Effector CD8-positive, alpha-beta T cell (primary cell): ENCODE measurements around the gene ITGA8.
"Not testable (repeated sequence)": the region's sequence is repeated elsewhere in the genome, so short reads cannot be mapped to it uniquely, and the experiment has no call there.

Source experiments
- DNase-seq: peaks from one replicate; lab custom pipeline; 2025; lab: John Stamatoyannopoulos, UW
- total RNA-seq, 4 experiments: gene quantifications; one replicate each; lab custom pipeline; 2026; lab: John Stamatoyannopoulos, UW

Gene ITGA8
- total RNA-seq: 0 to 0.72 (median 0.04) reads per million in 4 experiments

GRCh38 chr10:15719899-15720634 is at the start of gene ITGA8:
ITGA8 (minus strand) TSS chr10:15719922; CDS start chr10:15719771, 151 bp downstream.
- no peak for DNase-seq

DNA sequence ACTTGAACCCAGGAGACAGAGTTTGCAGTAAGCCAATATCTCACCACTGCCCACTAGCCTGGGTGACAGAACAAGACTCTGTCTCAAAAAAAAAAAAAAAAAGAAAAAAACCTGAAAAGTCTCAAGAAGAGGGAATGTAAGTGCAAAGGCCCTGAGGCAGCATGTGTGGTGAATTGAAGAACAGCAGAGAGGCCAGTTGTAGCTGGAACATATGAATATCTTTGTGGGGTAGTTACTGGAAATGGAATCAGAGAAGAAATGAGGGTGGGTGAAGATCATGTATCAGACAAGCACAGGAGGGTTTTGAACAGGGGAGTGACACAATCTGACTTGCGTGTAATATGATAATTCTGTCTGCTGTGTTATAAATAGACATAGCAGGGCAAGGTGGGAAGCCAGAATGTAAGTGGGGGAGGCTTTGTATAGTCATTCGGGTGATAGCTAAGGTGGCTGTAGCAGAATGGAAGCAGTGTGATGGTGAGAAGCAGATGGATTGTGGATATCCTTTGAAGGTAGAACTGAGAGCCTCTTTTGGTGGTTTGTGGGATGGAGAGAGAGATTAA is 45.3 kb upstream of the ITGA8 start:
- DNase-seq: no peak

GRCh38 chr10:15763006-15763405 is 43.3 kb upstream of the ITGA8 start:
- no peak for DNase-seq

DNA sequence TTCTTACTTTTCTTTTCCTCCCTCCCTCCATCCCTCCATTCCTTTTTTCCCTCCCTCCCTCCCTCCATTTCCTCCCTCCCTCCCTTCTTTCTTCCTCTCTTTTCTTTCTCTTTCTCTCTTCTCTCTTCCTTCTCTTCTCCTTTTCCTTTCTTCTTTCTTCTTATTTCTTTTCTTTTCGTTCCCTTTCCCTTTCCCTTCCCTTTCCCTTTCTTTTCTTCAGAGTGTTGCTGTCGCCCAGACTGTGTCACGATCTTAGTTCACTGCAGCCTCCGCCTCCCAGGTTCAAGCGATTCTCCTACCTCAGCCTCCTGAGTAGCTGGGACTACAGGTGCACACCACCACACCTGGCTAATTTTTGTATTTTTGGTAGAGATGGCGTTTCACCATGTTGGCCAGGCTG is 42.5 kb upstream of the ITGA8 start:
- not testable (repeated sequence) for DNase-seq

GRCh38 chr10:15761224-15761623 is 41.5 kb upstream of the ITGA8 start:
- not testable (repeated sequence) for DNase-seq

DNA sequence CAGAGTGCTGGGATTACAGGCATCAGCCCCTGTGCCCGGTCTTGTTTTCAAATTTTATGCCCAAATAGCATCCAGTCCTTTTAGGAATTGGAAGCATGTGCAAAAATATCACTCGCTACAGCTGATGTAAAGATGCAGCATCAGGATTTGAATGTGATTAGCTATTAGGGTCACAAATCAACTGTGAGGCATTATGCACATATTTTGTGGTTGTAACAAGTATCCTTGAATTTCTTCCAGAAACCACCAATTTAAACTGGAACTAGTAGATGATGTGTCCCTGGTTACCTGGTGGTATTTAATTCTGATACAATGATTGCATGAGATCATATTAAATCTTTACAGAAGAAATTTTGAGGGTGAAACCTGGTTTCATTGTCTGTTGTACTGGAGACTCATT is 41.0 kb upstream of the ITGA8 start:
- no peak for DNase-seq

GRCh38 chr10:15759265-15759664 is 39.5 kb upstream of the ITGA8 start:
- DNase-seq: no peak

DNA sequence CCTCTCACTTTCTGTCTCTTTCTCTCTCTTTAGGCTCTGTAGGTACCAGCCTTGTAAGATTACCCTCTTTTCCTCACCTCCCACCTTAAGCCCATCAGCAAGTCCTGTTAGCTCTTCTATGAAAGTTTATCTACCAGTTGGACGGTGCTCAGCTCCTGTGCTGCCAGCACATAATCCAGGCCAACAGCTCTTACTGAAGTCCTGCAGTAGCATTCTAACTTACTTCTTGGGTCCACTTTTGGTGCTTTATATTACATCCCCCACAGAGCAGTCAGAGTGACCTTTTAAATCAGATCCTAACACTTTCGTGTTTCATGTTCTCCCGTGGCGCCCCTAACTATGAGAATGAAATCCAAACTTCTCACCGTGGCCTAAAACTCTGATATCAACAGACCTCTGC is 38.9 kb upstream of the ITGA8 start:
- no peak for DNase-seq

DNA sequence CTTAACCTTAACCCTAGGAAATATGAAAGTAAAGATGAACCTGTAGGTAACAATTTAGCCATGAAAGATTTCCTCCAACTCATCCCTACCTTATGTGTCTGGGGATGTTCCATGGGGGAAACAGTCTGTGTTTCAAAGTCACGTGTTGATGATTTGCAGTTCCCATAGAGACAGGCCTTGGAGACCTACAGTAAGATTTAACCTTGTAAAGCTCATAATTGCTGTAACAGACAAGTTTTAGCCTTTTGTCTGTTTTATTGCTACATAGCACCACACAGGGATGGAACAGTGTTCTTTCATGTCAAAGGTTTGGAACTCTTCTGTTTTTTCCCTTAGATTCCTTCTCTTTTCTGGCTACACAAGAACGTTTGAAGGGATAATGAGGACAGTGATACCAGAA is 35.2 kb upstream of the ITGA8 start:
- no peak for DNase-seq

DNA sequence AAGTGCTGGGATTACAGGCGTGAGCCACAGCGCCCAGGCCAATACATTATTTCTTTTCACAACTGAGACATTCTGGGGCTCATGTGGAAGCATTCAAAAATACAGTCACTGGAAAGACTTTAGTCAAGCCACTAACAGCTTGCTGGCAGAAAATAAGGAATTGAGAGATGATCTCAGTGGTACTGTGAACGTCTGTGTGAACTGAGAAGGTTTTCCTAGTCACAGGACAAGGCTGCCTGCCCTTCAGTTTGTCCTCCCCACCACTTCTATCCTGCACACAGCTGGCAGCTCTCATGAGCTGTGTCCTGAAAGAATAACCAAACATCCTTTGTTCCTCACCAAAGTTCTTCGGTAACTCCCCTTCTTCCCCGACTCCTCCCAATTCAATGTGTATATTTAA is 31.3 kb upstream of the ITGA8 start:
- no peak for DNase-seq

- DNase-seq: no peak
These were observed 28.4 kb upstream of the ITGA8 start for GRCh38 chr10:15748126-15748525.

- no peak for DNase-seq
These were observed 27.9 kb upstream of the ITGA8 start for GRCh38 chr10:15747632-15748031.

DNA sequence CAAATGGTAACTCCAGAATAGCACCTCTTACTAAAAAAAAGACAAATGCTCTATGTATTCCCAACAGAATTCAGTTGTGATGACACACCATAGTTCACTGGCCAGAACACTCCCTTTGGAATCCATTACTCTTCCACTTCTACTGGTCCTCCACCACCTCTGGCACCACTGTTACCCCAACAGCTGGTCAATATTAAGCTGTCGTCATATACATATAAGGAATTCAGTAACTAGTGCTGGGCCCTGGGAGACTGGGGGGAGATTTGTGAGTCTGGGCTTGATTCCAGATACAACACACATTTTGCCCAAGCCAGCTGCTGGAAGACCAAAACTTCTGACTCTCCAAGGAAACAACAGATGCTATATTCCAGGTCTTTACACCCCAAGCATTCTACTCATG is 26.0 kb upstream of the ITGA8 start:
- no peak for DNase-seq

GRCh38 chr10:15744217-15744865 is 24.6 kb upstream of the ITGA8 start:
- no peak for DNase-seq

DNA sequence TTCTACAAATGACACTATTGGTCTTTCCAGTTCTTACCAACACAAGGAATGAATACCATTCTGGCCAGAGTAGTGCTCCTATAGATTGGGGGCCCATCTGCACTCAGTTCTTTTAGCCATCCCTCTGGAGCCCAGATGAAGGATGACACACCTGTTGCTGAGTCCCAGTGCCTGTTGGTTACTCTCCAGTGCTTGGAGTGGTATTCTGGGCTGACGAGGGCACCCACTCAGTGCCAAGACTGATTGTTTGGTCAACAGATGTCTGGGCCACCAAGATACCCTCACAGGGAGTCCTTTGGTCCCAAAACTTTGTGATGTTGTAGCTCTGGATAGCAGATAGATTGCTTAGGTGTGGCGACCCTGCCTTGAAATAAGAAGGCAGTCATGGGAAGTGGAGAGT is 23.7 kb upstream of the ITGA8 start:
- no peak for DNase-seq

GRCh38 chr10:15742836-15743235 is 23.1 kb upstream of the ITGA8 start:
- DNase-seq: no peak

GRCh38 chr10:15742102-15742501 is 22.4 kb upstream of the ITGA8 start:
- DNase-seq: no peak

DNA sequence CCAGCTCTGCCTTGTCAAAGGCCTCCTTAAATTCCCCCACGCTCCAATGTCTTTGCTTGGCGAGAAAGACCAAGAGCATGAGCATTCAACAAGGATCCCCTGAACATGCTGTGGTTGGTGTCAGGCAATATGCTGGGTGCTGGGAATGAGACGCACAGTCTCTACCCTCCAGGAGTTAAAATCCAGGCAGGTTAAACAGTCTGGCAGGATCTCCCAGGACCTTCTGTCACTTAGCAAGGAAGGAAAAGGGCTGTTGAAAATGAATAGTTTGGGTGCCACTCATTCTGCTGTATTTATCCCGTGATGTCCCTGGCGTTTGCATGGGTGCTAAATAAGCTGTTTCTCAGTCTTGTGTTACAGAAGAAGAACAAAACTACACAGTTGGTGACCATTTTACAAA is 21.9 kb upstream of the ITGA8 start:
- DNase-seq: no peak

- no peak for DNase-seq
These were observed 20.5 kb upstream of the ITGA8 start for GRCh38 chr10:15740261-15740660.

- no peak for DNase-seq
These were observed 19.7 kb upstream of the ITGA8 start for GRCh38 chr10:15739254-15739970.

GRCh38 chr10:15738270-15738925 is 18.7 kb upstream of the ITGA8 start:
- DNase-seq: no peak

DNA sequence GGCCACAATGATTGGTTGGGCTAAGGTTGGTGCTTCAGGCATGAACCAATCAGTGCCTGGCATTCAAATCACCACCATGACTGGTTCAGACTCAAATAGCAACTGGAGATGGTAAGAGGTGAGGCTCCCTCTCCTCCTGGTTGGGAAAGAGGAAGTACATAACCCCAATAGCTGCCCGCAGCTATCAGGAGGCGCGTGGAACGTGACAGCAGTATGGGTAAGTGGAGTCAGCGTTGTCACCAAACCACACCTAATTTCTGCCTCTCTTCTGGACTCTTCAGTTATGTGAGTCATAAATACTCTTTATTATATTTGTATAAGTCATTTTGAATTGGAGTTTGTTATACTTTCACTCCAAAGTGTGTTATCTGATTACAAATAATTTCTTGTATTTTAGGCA is 17.9 kb upstream of the ITGA8 start:
- no peak for DNase-seq
